Nephron progenitor cell (in vitro differentiated cells): ENCODE results near the gene OR2A5.
"Not testable (repeated sequence)": the region's sequence is repeated elsewhere in the genome, so short reads cannot be mapped to it uniquely, and the experiment has no call there.

Experiments
- DNase-seq: peaks from one replicate; pipeline ENCODE4 v3.0.0; 2021
- H3K27ac Mint-ChIP-seq: 2 replicates; pipeline ENCODE4 v1.8.0; 2021; ENCODE audit warnings: mild to moderate bottlenecking, moderate library complexity, mixed read lengths
- H3K27me3 Mint-ChIP-seq: 2 replicates; pipeline ENCODE4 v1.8.0; 2021; ENCODE audit warnings: mild to moderate bottlenecking, low read depth, mixed read lengths; ENCODE audit not compliant: poor library complexity
- H3K36me3 Mint-ChIP-seq: 2 replicates; pipeline ENCODE4 v1.8.0; 2021; ENCODE audit warnings: low read depth, mixed read lengths
- H3K4me1 Mint-ChIP-seq: 2 replicates; pipeline ENCODE4 v1.8.0; 2021; ENCODE audit warnings: mixed read lengths
- H3K4me3 Mint-ChIP-seq: 2 replicates; pipeline ENCODE4 v1.8.0; 2021; ENCODE audit warnings: mild to moderate bottlenecking, moderate library complexity, mixed read lengths
- H3K9me3 Mint-ChIP-seq: 2 replicates; pipeline ENCODE4 v1.8.0; 2021; ENCODE audit warnings: mild to moderate bottlenecking, moderate library complexity, mixed read lengths
- CTCF ChIP-seq: fragments of 200-600 bp; sonication (generic); IDR thresholded peaks from 2 replicates; pipeline ENCODE4 v1.5.0; 2021; ENCODE audit warnings: antibody characterized with exemption

Gene OR2A5

GRCh38 chr7:144037414-144038035 lies 11.2 kb upstream of the OR2A5 start:
- no peak overlapping the region for H3K4me3 Mint-ChIP-seq
- no peaks in the 10 kb centered on the region for H3K36me3 Mint-ChIP-seq
- H3K9me3 Mint-ChIP-seq: no peaks in the 10 kb centered on the region
- no peak for TF ChIP-seq CTCF
- H3K27ac Mint-ChIP-seq: no peak overlapping the region
- no peak for DNase-seq
- H3K4me1 Mint-ChIP-seq: no peaks in the 10 kb centered on the region
- no peaks in the 10 kb centered on the region for H3K27me3 Mint-ChIP-seq

DNA sequence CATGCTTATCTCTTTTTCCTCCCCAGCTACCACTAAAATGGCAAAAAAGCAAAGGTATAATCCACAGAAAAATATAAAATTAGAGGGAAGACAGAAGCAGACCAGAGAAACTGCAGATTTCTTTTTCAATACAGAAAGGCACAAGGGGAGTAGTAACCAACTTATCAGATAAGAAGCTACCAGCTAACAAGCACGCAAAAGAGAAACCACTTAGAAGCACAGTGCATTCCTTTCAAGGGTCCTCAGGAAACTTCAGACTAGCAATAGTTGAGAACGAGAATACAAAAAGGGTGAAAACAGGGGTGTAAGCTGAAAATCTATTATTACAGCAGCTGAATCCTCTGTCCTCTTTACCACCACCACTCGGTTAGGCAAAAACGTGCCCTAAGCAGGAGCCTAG lies 9.9 kb upstream of the OR2A5 start:
- no peak for TF ChIP-seq CTCF
- H3K27me3 Mint-ChIP-seq: no peaks in the 10 kb centered on the region
- no peaks in the 10 kb centered on the region for H3K4me1 Mint-ChIP-seq
- no peak for DNase-seq
- H3K9me3 Mint-ChIP-seq: no peaks in the 10 kb centered on the region
- H3K4me3 Mint-ChIP-seq: no peak overlapping the region
- H3K27ac Mint-ChIP-seq: no peak overlapping the region
- no peaks in the 10 kb centered on the region for H3K36me3 Mint-ChIP-seq

DNA sequence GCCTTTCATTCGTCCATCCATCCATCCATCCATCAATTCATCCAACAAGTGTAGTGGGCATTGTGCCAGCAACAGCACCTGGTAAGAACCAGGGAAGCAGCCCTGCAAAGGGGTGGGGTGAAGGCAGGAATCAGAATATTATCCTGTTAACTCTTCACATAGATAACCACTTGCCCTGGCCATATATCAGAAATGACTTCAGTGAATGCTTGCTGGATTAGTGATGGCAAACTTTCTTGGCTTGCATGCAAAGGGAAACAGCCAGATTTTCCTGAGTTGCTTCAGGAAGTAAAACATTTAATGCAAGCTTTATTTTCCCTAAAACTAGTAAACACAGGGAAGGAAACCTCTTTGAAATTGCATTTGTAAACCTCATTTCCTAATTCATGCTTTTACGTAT lies 743 bp downstream of the OR2A5 start:
- Mint-ChIP-seq H3K36me3 (no peaks in the 10 kb centered on the region), H3K4me3 (no peak overlapping the region), H3K27me3 (peaks cover 3% of the 10 kb centered on the region), H3K4me1 (peaks cover 40% of the 10 kb centered on the region), H3K27ac (no peak overlapping the region), H3K9me3 (no peaks in the 10 kb centered on the region)
- TF ChIP-seq CTCF: no peak
- no peak for DNase-seq

DNA sequence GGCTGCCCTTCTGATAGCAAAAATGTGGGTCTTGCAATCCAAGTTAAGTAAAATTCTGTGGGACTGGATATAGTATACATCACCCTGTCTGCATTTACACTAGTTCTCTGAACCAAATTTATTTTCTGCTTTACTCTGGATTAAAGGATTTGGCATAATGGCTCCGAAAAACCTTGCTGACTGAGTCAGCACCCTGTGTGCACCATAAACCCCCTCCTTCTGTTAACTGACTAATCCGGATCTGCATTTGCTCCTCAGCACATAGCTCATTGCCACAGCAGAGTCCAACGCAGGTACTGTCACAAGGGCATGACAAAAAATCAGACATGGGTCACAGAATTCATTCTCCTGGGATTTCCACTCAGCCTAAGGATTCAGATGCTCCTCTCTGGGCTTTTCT lies 1.3 kb downstream of the OR2A5 start:
- DNase-seq: no peak
- peaks cover 3% of the 10 kb centered on the region for H3K27me3 Mint-ChIP-seq

GRCh38 chr7:144050884-144051283 lies 2.1 kb downstream of the OR2A5 start:
- H3K4me1 Mint-ChIP-seq: peaks cover 40% of the 10 kb centered on the region
- not testable (repeated sequence) for H3K36me3 Mint-ChIP-seq

More for the DNA sequence above, 1.3 kb downstream of the OR2A5 start:
- no peak for TF ChIP-seq CTCF
- H3K4me1 Mint-ChIP-seq: peaks cover 40% of the 10 kb centered on the region
- H3K9me3 Mint-ChIP-seq: no peaks in the 10 kb centered on the region
- no peak overlapping the region for H3K4me3 Mint-ChIP-seq
- no peak overlapping the region for H3K27ac Mint-ChIP-seq
- no peaks in the 10 kb centered on the region for H3K36me3 Mint-ChIP-seq

GRCh38 chr7:144057954-144058353 lies 9.2 kb downstream of the OR2A5 start:
- no peaks in the 10 kb centered on the region for H3K36me3 Mint-ChIP-seq
- no peak overlapping the region for H3K4me3 Mint-ChIP-seq
- H3K27me3 Mint-ChIP-seq: peaks cover 3% of the 10 kb centered on the region
- DNase-seq: no peak
- H3K27ac Mint-ChIP-seq: no peak overlapping the region
- H3K9me3 Mint-ChIP-seq: peaks cover 7% of the 10 kb centered on the region
- H3K4me1 Mint-ChIP-seq: no peaks in the 10 kb centered on the region
- no peak for TF ChIP-seq CTCF

More at GRCh38 chr7:144050884-144051283, 2.1 kb downstream of the OR2A5 start:
- not testable (repeated sequence) for H3K4me3 Mint-ChIP-seq, H3K27me3 Mint-ChIP-seq, DNase-seq, H3K9me3 Mint-ChIP-seq, H3K27ac Mint-ChIP-seq
